Measurements from ENCODE around the gene ACHE. TPM values are rescaled to one million over a fixed set of nuclear protein-coding genes. Genes with fewer than 3 reads are reported as not detected.

ACHE gene
- total and polyA plus RNA-seq, 8 donors = 1.6 to 4.5 (median 2.7) TPM

- Histone ChIP-seq H3K4me3 (no peak overlapping the region), H3K27ac (no peak overlapping the region), H3K9me3 (no peaks in the 10 kb centered on the region), H3K27me3 (no peaks in the 10 kb centered on the region), H3K4me1 (peaks cover 0 to 8% of the 10 kb centered on the region in 2 donors), H3K36me3 (no peaks in the 10 kb centered on the region)
- ATAC-seq (no peak), DNase-seq (no peak)
- intact Hi-C loops (cut with DNase I) = no loop called here
- no peak for TF ChIP-seq CTCF (IDR thresholded peaks at IDR 0.05)
Observed at GRCh38 chr7:100847360-100847759, 48.3 kb downstream of the ACHE start.

- ATAC-seq (no peak), DNase-seq (no peak)
- Histone ChIP-seq H3K36me3 (no peaks in the 10 kb centered on the region), H3K4me1 (peaks cover 6 to 19% of the 10 kb centered on the region in 2 donors), H3K27me3 (no peaks in the 10 kb centered on the region), H3K9me3 (no peaks in the 10 kb centered on the region), H3K4me3 (no peak overlapping the region), H3K27ac (no peak overlapping the region)
- TF ChIP-seq CTCF (IDR thresholded peaks at IDR 0.05) = no peak
- intact Hi-C loops (cut with DNase I) = no loop called here
Observed at GRCh38 chr7:100840470-100841100, 55.1 kb downstream of the ACHE start.

Small RNA genes within 50 kb of the gene (microRNA-seq; reads per million reads assigned to microRNA genes)
- 0.34 to 0.68 reads per million in 2 donors for gene MIR6875

Other genes with a start within 250 kb of the ACHE start
- gene ACTL6B, start 239.4 kb downstream of the ACHE start, total RNA-seq = not detected
- gene ACTL6B, start 239.4 kb downstream of the ACHE start, polyA plus RNA-seq (ENCODE audit: insufficient read length in 6 of 6) = under 1 TPM in 2 of 6 donors, not detected in 4; 0.17 to 0.20 TPM
- gene GNB2, start 222.1 kb downstream of the ACHE start, total RNA-seq = 100 to 1,000 TPM; 214 to 273 TPM
- gene GNB2, start 222.1 kb downstream of the ACHE start, polyA plus RNA-seq (ENCODE audit: insufficient read length in 6 of 6) = 100 to 1,000 TPM; 151 to 220 (median 192) TPM
- gene GIGYF1, start 201.6 kb downstream of the ACHE start, total RNA-seq = 10 to 100 TPM; 28.3 to 33.0 TPM
- 10 to 100 TPM; 35.3 to 57.7 (median 42.1) TPM for gene GIGYF1, start 201.6 kb downstream of the ACHE start, polyA plus RNA-seq (ENCODE audit: insufficient read length in 6 of 6)
- gene POP7, start 189.8 kb downstream of the ACHE start, total RNA-seq = 10 to 100 TPM; 22.4 to 29.7 TPM
- gene POP7, start 189.8 kb downstream of the ACHE start, polyA plus RNA-seq (ENCODE audit: insufficient read length in 6 of 6) = 10 to 100 TPM; 15.8 to 23.8 (median 20.2) TPM
- not detected for gene EPO, start 175.4 kb downstream of the ACHE start, total RNA-seq
- gene EPO, start 175.4 kb downstream of the ACHE start, polyA plus RNA-seq (ENCODE audit: insufficient read length in 6 of 6) = under 1 TPM in 3 of 6 donors, not detected in 3; 0.20 to 0.34 (median 0.28) TPM
- gene ZAN, start 162.3 kb downstream of the ACHE start, total RNA-seq = not detected
- not detected for gene ZAN, start 162.3 kb downstream of the ACHE start, polyA plus RNA-seq (ENCODE audit: insufficient read length in 6 of 6)
- 10 to 100 TPM; 72.9 to 79.1 TPM for gene EPHB4, start 68.4 kb downstream of the ACHE start, total RNA-seq
- 100 to 1,000 TPM in 4 of 6 donors, 10 to 100 TPM in 2; 91.6 to 123 (median 104) TPM for gene EPHB4, start 68.4 kb downstream of the ACHE start, polyA plus RNA-seq (ENCODE audit: insufficient read length in 6 of 6)
- 10 to 100 TPM; 35.7 to 49.9 TPM for gene SLC12A9, start 43.2 kb downstream of the ACHE start, total RNA-seq
- 10 to 100 TPM; 32.2 to 53.7 (median 40.8) TPM for gene SLC12A9, start 43.2 kb downstream of the ACHE start, polyA plus RNA-seq (ENCODE audit: insufficient read length in 6 of 6)
- 10 to 100 TPM; 72.9 to 84.9 TPM for gene TRIP6, start 28.5 kb downstream of the ACHE start, total RNA-seq
- gene TRIP6, start 28.5 kb downstream of the ACHE start, polyA plus RNA-seq (ENCODE audit: insufficient read length in 6 of 6) = 10 to 100 TPM; 61.5 to 96.6 (median 76.2) TPM
- 100 to 1,000 TPM in 1 of 2 donors, 10 to 100 TPM in 1; 91.4 to 119 TPM for gene SRRT, start 20.8 kb downstream of the ACHE start, total RNA-seq
- gene SRRT, start 20.8 kb downstream of the ACHE start, polyA plus RNA-seq (ENCODE audit: insufficient read length in 6 of 6) = 100 to 1,000 TPM; 155 to 232 (median 177) TPM
- gene UFSP1, start 6.2 kb downstream of the ACHE start, total RNA-seq = 1 to 10 TPM; 1.8 to 4.4 TPM
- 1 to 10 TPM in 4 of 6 donors, under 1 TPM in 2; 0.87 to 2.1 (median 1.6) TPM for gene UFSP1, start 6.2 kb downstream of the ACHE start, polyA plus RNA-seq (ENCODE audit: insufficient read length in 6 of 6)
- gene MUC3A, start 53.6 kb upstream of the ACHE start, total RNA-seq = 1 to 10 TPM; 2.9 to 3.6 TPM
- under 1 TPM; 0.37 to 0.67 (median 0.58) TPM for gene MUC3A, start 53.6 kb upstream of the ACHE start, polyA plus RNA-seq (ENCODE audit: insufficient read length in 6 of 6)
- 1 to 10 TPM in 1 of 2 donors, under 1 TPM in 1; 0.44 to 1.7 TPM for gene MUC12, start 73.7 kb upstream of the ACHE start, total RNA-seq
- 1 to 10 TPM in 3 of 6 donors, under 1 TPM in 3; 0.45 to 2.0 (median 1.2) TPM for gene MUC12, start 73.7 kb upstream of the ACHE start, polyA plus RNA-seq (ENCODE audit: insufficient read length in 6 of 6)
- under 1 TPM in 1 of 2 donors, not detected in 1; 0.05 TPM for gene MUC17, start 124.2 kb upstream of the ACHE start, total RNA-seq
- gene MUC17, start 124.2 kb upstream of the ACHE start, polyA plus RNA-seq (ENCODE audit: insufficient read length in 6 of 6) = under 1 TPM in 1 of 6 donors, not detected in 5; 0.46 TPM
- 10 to 100 TPM; 42.8 to 55.6 TPM for gene TRIM56, start 189.6 kb upstream of the ACHE start, total RNA-seq
- 10 to 100 TPM; 23.4 to 29.2 (median 25.8) TPM for gene TRIM56, start 189.6 kb upstream of the ACHE start, polyA plus RNA-seq (ENCODE audit: insufficient read length in 6 of 6)
- 10 to 100 TPM; 59.4 to 80.5 TPM for gene SERPINE1, start 231.2 kb upstream of the ACHE start, total RNA-seq
- gene SERPINE1, start 231.2 kb upstream of the ACHE start, polyA plus RNA-seq (ENCODE audit: insufficient read length in 6 of 6) = 1 to 10 TPM; 2.5 to 6.5 (median 3.9) TPM